Psoas muscle (tissue), 8 donors: ENCODE data around the gene MTMR4. TPM values are rescaled to one million over a fixed set of nuclear protein-coding genes. Genes with fewer than 3 reads are reported as not detected.

Experiments
- ATAC-seq, 4 donors: fragments of 200-7000 bp; cut with Tn5 transposase; one replicate each; pipeline ENCODE4 v1.9.1; 2020; ENCODE audit warnings: moderate library complexity in 3 of 4, mild to moderate bottlenecking in 2 of 4
- DNase-seq, 2 donors: peaks; one replicate each; pipeline ENCODE4 v3.0.0-alpha.2; 2020
- H3K27ac ChIP-seq: fragments of 200-600 bp; one replicate; pipeline ENCODE4 v1.8.0; 2022
- H3K27me3 ChIP-seq, 3 donors: fragments of 200-600 bp in 1 of 3; one replicate each; pipeline versions ENCODE4 v1.6.1 to v1.8.0; 2013 to 2022; ENCODE audit warnings: low read length in 2 of 3, mild to moderate bottlenecking in 2 of 3, moderate library complexity in 1 of 3; ENCODE audit not compliant: insufficient read depth in 3 of 3
- H3K36me3 ChIP-seq, 2 donors: fragments of 200-600 bp in 1 of 2; one replicate each; pipeline versions ENCODE4 v1.6.1 to v1.8.0; 2013 to 2022; ENCODE audit warnings: low read depth in 1 of 2, mild to moderate bottlenecking in 1 of 2, moderate library complexity in 1 of 2; ENCODE audit not compliant: insufficient read depth in 1 of 2
- H3K4me1 ChIP-seq: fragments of 200-600 bp; one replicate; pipeline ENCODE4 v1.8.0; 2022
- H3K4me3 ChIP-seq: fragments of 200-600 bp; one replicate; pipeline ENCODE4 v1.8.0; 2022; ENCODE audit warnings: mild to moderate bottlenecking
- H3K9me3 ChIP-seq: fragments of 200-600 bp; one replicate; pipeline ENCODE4 v1.8.0; 2022
- WGBS, 3 donors: extraction: QIAGEN DNeasy Blood & Tissue Kit; methylation state at CpG; one replicate each; pipeline versions ENCODE4 v1.1.6 to v1.1.7; 2013; 5-methylcytosine and 5-hydroxymethylcytosine counted together
- intact Hi-C, 2 donors: fragments of 100-400 bp; cut with DNase I; formaldehyde crosslinking; loops; one replicate each; pipeline versions ENCODE4 v1.11.0 to v1.14.2; 2022
- polyA plus RNA-seq, 3 donors: library from polyadenylated mRNA; stranded (reverse); fragments of 200-250 nt; gene quantifications; one replicate each; pipeline ENCODE4 v1.2.3, GENCODE V29; 2013
- total RNA-seq, 4 donors: library from RNA; stranded (reverse); fragmentation: NEBNext Ultra II Directional in 2 of 4; extraction: Animal tissue kit (Norgen Biotek cat#: 25700) in 2 of 4; gene quantifications; one replicate each; pipeline versions ENCODE4 v1.2.1 to v1.2.4, GENCODE V29; 2021 to 2023
- TF ChIP-seq, protein P1 (sequence below): fragments of 200-600 bp; IDR thresholded peaks from one replicate; pipeline ENCODE4 v1.8.0; 2022; ENCODE audit warnings: antibody characterized with exemption
- donor health status: healthy with polysubstance abuse.
- donor health status: DM: no; HTN: no; CAD: no; lungs with moderate emphysema.
- donor health status: Bipolar disorder and iron deficiency.
- donor health status: healthy.
- donor health status: DM: yes; HTN: yes; CAD: no.
- donor health status: DM: no; HTN: no; CAD: no.
- donor health status: DM: no; HTN: no; CAD: no.
- donor health status: DM: yes; HTN: yes; CAD: no.

Gene MTMR4
- total and polyA plus RNA-seq, 7 donors, result 2.4 to 11.2 (median 7.7) TPM

DNA sequence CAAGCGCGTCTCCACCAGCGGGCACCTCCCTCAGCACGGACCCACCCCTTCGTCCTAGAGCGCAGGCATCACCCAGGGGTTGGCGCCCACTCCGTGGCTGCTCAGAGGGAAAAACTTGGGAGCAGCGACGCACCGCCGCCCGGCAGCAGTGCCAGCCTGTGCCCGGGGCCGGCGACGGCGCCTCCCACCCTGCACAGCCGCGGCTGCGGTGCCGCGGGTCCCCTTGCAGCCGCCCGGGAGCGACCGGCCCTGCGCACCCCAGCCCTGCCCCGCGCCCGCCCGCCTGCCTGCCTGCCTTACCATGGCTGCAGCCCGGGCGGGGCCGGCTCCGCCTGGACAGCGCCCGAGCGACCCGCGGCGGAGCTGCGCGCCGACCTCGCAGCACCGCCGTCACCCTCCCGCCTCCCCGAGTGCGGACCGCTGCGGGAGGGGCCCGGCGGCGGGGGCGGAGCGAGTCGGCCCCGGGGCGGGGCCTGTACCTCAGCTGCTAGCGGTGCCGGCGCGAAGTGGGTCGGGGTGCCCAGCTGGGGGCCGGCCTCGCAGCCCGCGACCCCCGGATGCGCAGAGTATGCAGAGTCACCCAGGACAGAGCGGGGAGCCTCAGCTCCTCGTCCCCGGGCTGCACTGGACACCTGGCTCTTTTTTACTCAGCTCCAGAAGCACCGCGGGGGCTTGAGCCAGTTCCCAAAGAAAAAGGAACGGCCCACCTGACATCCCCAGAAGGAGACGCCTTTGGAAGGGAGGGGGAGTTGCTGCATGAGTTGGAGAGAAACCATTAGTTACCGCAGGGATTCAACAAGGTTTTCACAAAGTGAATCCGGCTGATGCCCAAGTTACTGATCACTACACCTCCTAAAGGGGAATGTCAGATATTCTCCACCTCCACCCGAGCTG, 17.5 kb upstream of the MTMR4 start:
- Histone ChIP-seq H3K9me3 (no peaks in the 10 kb centered on the region), H3K36me3 (no peaks in the 10 kb centered on the region), H3K4me3 (peak overlapping the region; percentile 73), H3K27ac (peak overlapping the region; percentile 16), H3K27me3 (no peaks in the 10 kb centered on the region), H3K4me1 (peaks cover 6% of the 10 kb centered on the region)
- intact Hi-C loops, result no loop called here
- TF ChIP-seq, protein P1, sequence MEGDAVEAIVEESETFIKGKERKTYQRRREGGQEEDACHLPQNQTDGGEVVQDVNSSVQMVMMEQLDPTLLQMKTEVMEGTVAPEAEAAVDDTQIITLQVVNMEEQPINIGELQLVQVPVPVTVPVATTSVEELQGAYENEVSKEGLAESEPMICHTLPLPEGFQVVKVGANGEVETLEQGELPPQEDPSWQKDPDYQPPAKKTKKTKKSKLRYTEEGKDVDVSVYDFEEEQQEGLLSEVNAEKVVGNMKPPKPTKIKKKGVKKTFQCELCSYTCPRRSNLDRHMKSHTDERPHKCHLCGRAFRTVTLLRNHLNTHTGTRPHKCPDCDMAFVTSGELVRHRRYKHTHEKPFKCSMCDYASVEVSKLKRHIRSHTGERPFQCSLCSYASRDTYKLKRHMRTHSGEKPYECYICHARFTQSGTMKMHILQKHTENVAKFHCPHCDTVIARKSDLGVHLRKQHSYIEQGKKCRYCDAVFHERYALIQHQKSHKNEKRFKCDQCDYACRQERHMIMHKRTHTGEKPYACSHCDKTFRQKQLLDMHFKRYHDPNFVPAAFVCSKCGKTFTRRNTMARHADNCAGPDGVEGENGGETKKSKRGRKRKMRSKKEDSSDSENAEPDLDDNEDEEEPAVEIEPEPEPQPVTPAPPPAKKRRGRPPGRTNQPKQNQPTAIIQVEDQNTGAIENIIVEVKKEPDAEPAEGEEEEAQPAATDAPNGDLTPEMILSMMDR, result no peak
- DNase-seq (peak; percentile 63 to 74), ATAC-seq (peak; percentile 75 to 95 (median 84))
- WGBS, 3 donors, result 2 to 3% (median 2%) methylated on average over 56 to 82 of the region's 82 CpGs

DNA sequence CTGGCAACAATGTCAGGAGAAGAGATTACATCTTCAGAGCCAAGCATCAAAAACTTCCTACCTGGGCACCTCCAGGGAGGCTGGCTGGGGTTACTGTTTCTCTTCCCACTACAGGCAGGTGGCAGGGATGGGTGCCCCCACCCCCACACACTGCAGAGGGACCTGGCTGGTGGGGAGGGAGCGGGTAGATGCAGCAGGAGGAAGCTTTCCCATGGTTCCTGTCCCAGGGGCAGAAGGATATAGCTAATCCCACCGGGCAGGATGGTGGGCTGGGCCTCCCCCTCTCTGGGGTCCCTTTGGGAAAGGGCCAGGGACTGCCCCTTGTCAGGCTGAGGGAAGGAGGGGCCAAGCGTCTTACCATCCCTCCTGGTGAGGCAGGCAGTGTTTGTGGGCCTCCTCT, 16.7 kb upstream of the MTMR4 start:
- 50 to 67% (median 53%) methylated on average over 2 to 3 of the region's 3 CpGs for WGBS, 3 donors
- DNase-seq, result no peak
- Histone ChIP-seq H3K27ac (peak overlapping the region; percentile 16), H3K4me1 (peaks cover 6% of the 10 kb centered on the region), H3K36me3 (no peaks in the 10 kb centered on the region), H3K27me3 (no peaks in the 10 kb centered on the region), H3K4me3 (peak overlapping the region; percentile 73), H3K9me3 (no peaks in the 10 kb centered on the region)
- TF ChIP-seq, protein P1, result no peak
- intact Hi-C loops, result no loop called here
- no peak for ATAC-seq

DNA sequence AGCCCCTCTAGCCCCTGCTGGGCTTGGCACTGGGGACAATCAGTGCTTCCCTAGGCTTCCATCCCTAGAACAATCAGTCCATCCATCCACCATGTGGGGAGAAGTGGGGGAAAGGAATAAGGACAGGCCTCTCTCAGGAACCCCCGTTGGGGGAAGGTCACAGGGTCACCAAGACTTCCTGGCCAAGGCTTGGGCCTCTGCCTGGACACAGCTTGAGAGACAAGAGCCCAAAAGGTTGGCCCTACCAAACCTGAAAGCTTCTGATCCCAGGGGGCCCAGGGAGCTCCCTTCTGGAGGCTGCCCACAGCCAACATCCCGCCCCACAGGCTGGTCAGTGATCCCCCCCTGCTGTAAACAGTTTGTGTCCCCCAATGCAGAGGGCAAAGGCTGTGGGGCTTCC, 16.2 kb upstream of the MTMR4 start:
- Histone ChIP-seq H3K27me3 (no peaks in the 10 kb centered on the region), H3K36me3 (no peaks in the 10 kb centered on the region), H3K27ac (no peak overlapping the region), H3K4me3 (peak overlapping the region; percentile 73), H3K9me3 (no peaks in the 10 kb centered on the region), H3K4me1 (peaks cover 6% of the 10 kb centered on the region)
- TF ChIP-seq, protein P1, result no peak
- DNase-seq, result no peak
- intact Hi-C loops, result no loop called here
- no peak for ATAC-seq
- 63 to 75% (median 67%) methylated on average over 2 of the region's 2 CpGs for whole genome bisulfite sequencing, 3 donors

DNA sequence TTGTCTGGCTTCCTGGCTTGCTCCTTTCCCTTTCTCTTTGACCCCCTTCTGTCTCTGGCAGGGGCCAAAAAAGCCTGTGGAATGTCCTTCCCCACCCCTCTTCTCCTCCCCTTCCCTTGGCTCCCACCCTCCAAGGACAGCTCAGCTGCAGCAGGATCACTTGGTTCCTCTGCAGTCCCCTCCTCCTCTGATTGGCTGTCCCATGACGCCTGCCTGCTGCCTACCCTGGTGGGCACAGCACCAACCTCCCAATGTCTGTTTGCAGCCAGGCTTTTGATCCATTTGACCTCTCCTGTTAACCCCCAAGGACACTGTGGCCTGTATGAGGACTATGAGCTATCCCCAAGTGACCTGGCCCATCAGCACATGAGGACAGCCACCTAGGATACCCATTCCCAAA, 14.8 kb upstream of the MTMR4 start:
- Histone ChIP-seq H3K27me3 (no peaks in the 10 kb centered on the region), H3K9me3 (no peaks in the 10 kb centered on the region), H3K36me3 (no peaks in the 10 kb centered on the region), H3K4me3 (peak overlapping the region; percentile 1), H3K4me1 (peaks cover 6% of the 10 kb centered on the region), H3K27ac (no peak overlapping the region)
- TF ChIP-seq, protein P1, result no peak
- DNase-seq (no peak), ATAC-seq (no peak)
- intact Hi-C loops, result loop anchor here in 1 of 2 donors (10.0 kb wide), 2 partner anchors 106 to 166 kb away; partner anchors contain the start of genes RAD51C and TEX14
- WGBS, 3 donors, result 21 to 56% (median 27%) methylated on average over 1 of the region's 1 CpG
